ENCODE results near the gene HAGH.

DNA sequence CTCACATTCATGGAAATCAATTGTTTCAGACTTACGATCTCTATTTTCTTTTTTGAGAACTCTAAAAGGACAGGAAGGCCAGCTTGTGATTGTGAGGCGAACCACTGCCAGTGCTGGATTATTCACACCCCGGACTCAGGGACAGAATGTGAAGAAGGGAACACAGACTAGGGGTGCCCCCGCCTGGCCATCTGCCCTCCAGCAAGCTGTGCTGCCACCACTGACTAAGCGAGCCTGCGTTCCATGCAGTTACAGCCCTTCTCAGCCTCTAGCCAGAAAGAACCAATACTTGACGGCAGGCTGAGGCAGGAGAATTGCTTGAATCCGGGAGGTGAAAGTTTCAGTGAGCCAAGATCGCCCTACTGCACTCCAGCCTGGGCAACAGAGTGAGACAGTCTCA is 2.8 kb downstream of the HAGH start:
- TF ChIP-seq, protein P1, sequence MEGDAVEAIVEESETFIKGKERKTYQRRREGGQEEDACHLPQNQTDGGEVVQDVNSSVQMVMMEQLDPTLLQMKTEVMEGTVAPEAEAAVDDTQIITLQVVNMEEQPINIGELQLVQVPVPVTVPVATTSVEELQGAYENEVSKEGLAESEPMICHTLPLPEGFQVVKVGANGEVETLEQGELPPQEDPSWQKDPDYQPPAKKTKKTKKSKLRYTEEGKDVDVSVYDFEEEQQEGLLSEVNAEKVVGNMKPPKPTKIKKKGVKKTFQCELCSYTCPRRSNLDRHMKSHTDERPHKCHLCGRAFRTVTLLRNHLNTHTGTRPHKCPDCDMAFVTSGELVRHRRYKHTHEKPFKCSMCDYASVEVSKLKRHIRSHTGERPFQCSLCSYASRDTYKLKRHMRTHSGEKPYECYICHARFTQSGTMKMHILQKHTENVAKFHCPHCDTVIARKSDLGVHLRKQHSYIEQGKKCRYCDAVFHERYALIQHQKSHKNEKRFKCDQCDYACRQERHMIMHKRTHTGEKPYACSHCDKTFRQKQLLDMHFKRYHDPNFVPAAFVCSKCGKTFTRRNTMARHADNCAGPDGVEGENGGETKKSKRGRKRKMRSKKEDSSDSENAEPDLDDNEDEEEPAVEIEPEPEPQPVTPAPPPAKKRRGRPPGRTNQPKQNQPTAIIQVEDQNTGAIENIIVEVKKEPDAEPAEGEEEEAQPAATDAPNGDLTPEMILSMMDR (IDR thresholded peaks at IDR 0.05 in 2 of 3, conservative IDR thresholded peaks at IDR 0.05 in 1 of 3; ENCODE audit: control insufficient read depth in 2 of 3, extremely low read depth in 1 of 3, insufficient read depth in 1 of 3, low read depth in 3 of 3, low read length in 3 of 3): peak; percentile 27 to 43 (median 43); a peak in 4 of 6 replicates
- TF ChIP-seq EP300 (IDR thresholded peaks at IDR 0.05; ENCODE audit: borderline replicate concordance in 1 of 2, control insufficient read depth in 1 of 2, low read depth in 2 of 2, low read length in 2 of 2) (no peak), POLR2AphosphoS5 (IDR thresholded peaks at IDR 0.05; ENCODE audit: low read length) (no peak), CBFB (IDR thresholded peaks at IDR 0.05; ENCODE audit: low read depth) (no peak), EZH2 (IDR thresholded peaks at IDR 0.05; ENCODE audit: borderline replicate concordance, control insufficient read depth, low read depth, low read length) (no peak), SREBF2 (IDR thresholded peaks at IDR 0.05; ENCODE audit: low read length) (no peak), CREM (IDR thresholded peaks at IDR 0.05; ENCODE audit: low read depth) (no peak), NRF1 (conservative IDR thresholded peaks at IDR 0.05; ENCODE audit: low read depth, low read length) (no peak), YY1 (IDR thresholded peaks at IDR 0.05; ENCODE audit: low read depth, low read length) (no peak), BHLHE40 (IDR thresholded peaks at IDR 0.05; ENCODE audit: borderline replicate concordance in 1 of 2, low read depth in 2 of 2, low read length in 1 of 2) (no peak)
- TF ChIP-seq, protein P2, sequence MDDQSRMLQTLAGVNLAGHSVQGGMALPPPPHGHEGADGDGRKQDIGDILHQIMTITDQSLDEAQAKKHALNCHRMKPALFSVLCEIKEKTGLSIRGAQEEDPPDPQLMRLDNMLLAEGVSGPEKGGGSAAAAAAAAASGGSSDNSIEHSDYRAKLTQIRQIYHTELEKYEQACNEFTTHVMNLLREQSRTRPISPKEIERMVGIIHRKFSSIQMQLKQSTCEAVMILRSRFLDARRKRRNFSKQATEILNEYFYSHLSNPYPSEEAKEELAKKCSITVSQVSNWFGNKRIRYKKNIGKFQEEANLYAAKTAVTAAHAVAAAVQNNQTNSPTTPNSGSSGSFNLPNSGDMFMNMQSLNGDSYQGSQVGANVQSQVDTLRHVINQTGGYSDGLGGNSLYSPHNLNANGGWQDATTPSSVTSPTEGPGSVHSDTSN (IDR thresholded peaks at IDR 0.05; ENCODE audit: insufficient replicate concordance, low read depth, low read length): no peak
- TF ChIP-seq, protein P3, sequence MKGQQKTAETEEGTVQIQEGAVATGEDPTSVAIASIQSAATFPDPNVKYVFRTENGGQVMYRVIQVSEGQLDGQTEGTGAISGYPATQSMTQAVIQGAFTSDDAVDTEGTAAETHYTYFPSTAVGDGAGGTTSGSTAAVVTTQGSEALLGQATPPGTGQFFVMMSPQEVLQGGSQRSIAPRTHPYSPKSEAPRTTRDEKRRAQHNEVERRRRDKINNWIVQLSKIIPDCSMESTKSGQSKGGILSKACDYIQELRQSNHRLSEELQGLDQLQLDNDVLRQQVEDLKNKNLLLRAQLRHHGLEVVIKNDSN (IDR thresholded peaks at IDR 0.05; ENCODE audit: borderline replicate concordance, extremely low read length, insufficient read depth, low read depth, low read length): no peak
